SK-N-SH treated with all-trans-retinoic acid at 6 μM for 48 hours (cell line): ENCODE measurements around the gene PRDM15.

Experiments
- ARNTL ChIP-seq: fragments of 450-650 bp; formaldehyde crosslinking; IDR thresholded peaks from 2 replicates; pipeline ENCODE4 v1.5.0; 2020; ENCODE audit warnings: low read depth, mild to moderate bottlenecking, moderate library complexity, borderline replicate concordance
- BACH2 ChIP-seq: fragments of 250-450 bp; sonication (Bioruptor Pico); IDR thresholded peaks from 2 replicates; pipeline ENCODE4 v1.9.0; 2021; ENCODE audit warnings: mild to moderate bottlenecking, borderline replicate concordance
- CSDC2 ChIP-seq: fragments of 250-450 bp; sonication (Bioruptor Pico); IDR thresholded peaks from 2 replicates; pipeline ENCODE4 v1.5.0; 2020; ENCODE audit warnings: mild to moderate bottlenecking, moderate library complexity
- ESRRG ChIP-seq: fragments of 250-450 bp; sonication (Bioruptor Pico); IDR thresholded peaks from 2 replicates; pipeline ENCODE4 v1.6.1; 2021; ENCODE audit warnings: mild to moderate bottlenecking
- ISL1 ChIP-seq: fragments of 250-450 bp; sonication (Bioruptor Pico); IDR thresholded peaks from 2 replicates; pipeline ENCODE4 v2.1.2; 2022; ENCODE audit warnings: mild to moderate bottlenecking, moderate library complexity
- OSR1 ChIP-seq: fragments of 250-450 bp; sonication (Bioruptor Pico); IDR thresholded peaks from 2 replicates; pipeline ENCODE4 v1.8.0; 2022; ENCODE audit warnings: moderate library complexity, mild to moderate bottlenecking, inconsistent platforms
- PPARA ChIP-seq: fragments of 250-450 bp; sonication (Bioruptor Pico); IDR thresholded peaks from 2 replicates; pipeline ENCODE4 v1.5.0; 2020; ENCODE audit warnings: mild to moderate bottlenecking, borderline replicate concordance
- RARB ChIP-seq: fragments of 250-450 bp; sonication (Bioruptor Pico); IDR thresholded peaks from 2 replicates; pipeline ENCODE4 v1.8.0; 2021; ENCODE audit warnings: mild to moderate bottlenecking, moderate library complexity
- ZFP30 ChIP-seq: fragments of 450-650 bp; formaldehyde crosslinking; IDR thresholded peaks from 2 replicates; pipeline ENCODE4 v1.5.0; 2022; ENCODE audit warnings: mild to moderate bottlenecking, moderate library complexity
- ZNF70 ChIP-seq: fragments of 450-650 bp; formaldehyde crosslinking; IDR thresholded peaks from 2 replicates; pipeline ENCODE4 v1.5.0; 2020; ENCODE audit warnings: mild to moderate bottlenecking, moderate library complexity
- TF ChIP-seq, protein P1 (sequence below): fragments of 250-450 bp; sonication (Bioruptor Pico); IDR thresholded peaks from 2 replicates; pipeline ENCODE4 v1.8.0; 2020; ENCODE audit warnings: mild to moderate bottlenecking, moderate library complexity, borderline replicate concordance

DNA sequence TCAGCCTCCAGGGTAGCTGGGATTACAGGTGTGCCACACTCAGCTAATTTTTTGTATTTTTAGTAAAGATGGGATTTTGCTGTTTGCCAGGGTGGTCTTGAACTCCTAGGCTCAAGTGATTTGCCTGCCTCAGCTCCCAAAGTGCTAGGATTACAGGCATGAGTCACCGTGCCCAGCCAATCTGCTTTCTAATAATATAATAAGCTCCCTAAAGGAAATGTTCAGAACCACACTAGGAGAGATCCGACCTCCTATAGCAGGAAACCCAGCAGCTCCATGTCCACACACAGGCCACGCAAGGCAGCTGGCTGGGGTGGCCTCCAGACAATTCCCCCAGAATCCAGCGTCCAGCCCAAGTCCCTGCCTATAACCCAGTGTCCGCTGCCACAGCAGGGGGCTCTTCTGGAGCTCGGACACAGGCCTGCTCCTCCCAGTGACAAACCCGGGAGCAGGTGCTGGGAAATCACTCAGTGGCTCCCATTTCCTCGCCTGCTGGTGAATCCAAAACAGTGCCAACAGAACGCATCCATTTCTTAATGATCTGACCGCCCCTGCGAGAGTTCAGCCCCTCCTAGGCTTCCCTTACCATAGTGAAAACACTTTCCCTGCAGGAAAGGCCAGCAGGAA is 119.8 kb downstream of the PRDM15 start:
- TF ChIP-seq ZFP30 (CRISPR knock-in tag): no peak
- no peak for TF ChIP-seq BACH2 (CRISPR knock-in tag)
- TF ChIP-seq OSR1 (CRISPR knock-in tag): no peak
- TF ChIP-seq ESRRG: no peak
- no peak for TF ChIP-seq ARNTL (CRISPR knock-in tag)
- TF ChIP-seq CSDC2 (CRISPR knock-in tag): no peak
- no peak for TF ChIP-seq ISL1 (CRISPR knock-in tag)
- TF ChIP-seq, protein P1, sequence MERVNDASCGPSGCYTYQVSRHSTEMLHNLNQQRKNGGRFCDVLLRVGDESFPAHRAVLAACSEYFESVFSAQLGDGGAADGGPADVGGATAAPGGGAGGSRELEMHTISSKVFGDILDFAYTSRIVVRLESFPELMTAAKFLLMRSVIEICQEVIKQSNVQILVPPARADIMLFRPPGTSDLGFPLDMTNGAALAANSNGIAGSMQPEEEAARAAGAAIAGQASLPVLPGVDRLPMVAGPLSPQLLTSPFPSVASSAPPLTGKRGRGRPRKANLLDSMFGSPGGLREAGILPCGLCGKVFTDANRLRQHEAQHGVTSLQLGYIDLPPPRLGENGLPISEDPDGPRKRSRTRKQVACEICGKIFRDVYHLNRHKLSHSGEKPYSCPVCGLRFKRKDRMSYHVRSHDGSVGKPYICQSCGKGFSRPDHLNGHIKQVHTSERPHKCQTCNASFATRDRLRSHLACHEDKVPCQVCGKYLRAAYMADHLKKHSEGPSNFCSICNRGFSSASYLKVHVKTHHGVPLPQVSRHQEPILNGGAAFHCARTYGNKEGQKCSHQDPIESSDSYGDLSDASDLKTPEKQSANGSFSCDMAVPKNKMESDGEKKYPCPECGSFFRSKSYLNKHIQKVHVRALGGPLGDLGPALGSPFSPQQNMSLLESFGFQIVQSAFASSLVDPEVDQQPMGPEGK (CRISPR knock-in tag): no peak
- TF ChIP-seq RARB (CRISPR knock-in tag): no peak
- TF ChIP-seq PPARA (CRISPR knock-in tag): no peak
- TF ChIP-seq ZNF70 (CRISPR knock-in tag): no peak
